Smooth muscle cell (in vitro differentiated cells): ENCODE measurements around the gene CDKN1C. TPM values are rescaled to one million over a fixed set of nuclear protein-coding genes. Genes with fewer than 3 reads are reported as not detected.

Experiments
- DNase-seq: peaks from one replicate; lab custom pipeline; 2025; ENCODE audit not compliant: unreplicated experiment; lab: John Stamatoyannopoulos, UW
- H2AFZ ChIP-seq: fragments of 200-600 bp; sonication (generic); 2 replicates; pipeline ENCODE4 v1.6.0; 2016; ENCODE audit warnings: antibody characterized with exemption, low read depth, mild to moderate bottlenecking
- H3F3A ChIP-seq: fragments of 200-600 bp; sonication (generic); 2 replicates; pipeline ENCODE4 v1.6.0; 2017; ENCODE audit warnings: antibody characterized with exemption, low read depth
- H3K27ac ChIP-seq: fragments of 200-600 bp; sonication (generic); 2 replicates; pipeline ENCODE4 v1.5.1; 2016; ENCODE audit warnings: low read depth, mild to moderate bottlenecking
- H3K27me3 ChIP-seq: fragments of 200-600 bp; sonication (generic); 2 replicates; pipeline ENCODE4 v1.6.1; 2016; ENCODE audit warnings: low read depth, mild to moderate bottlenecking
- H3K36me3 ChIP-seq: fragments of 200-600 bp; sonication (generic); 2 replicates; pipeline ENCODE4 v1.5.1; 2016; ENCODE audit warnings: low read depth
- H3K4me1 ChIP-seq: fragments of 200-600 bp; sonication (generic); 2 replicates; pipeline ENCODE4 v1.5.1; 2016; ENCODE audit warnings: low read depth
- H3K4me2 ChIP-seq: fragments of 200-600 bp; sonication (generic); 2 replicates; pipeline ENCODE4 v1.6.0; 2016; ENCODE audit warnings: mild to moderate bottlenecking
- H3K4me3 ChIP-seq: fragments of 200-600 bp; sonication (generic); 2 replicates; pipeline ENCODE4 v1.5.1; 2016; ENCODE audit warnings: mild to moderate bottlenecking
- H3K79me2 ChIP-seq: fragments of 200-600 bp; sonication (generic); 2 replicates; pipeline ENCODE4 v1.6.0; 2016; ENCODE audit warnings: low read depth, mild to moderate bottlenecking
- H3K9ac ChIP-seq: fragments of 200-600 bp; sonication (generic); 2 replicates; pipeline ENCODE4 v1.6.0; 2016; ENCODE audit warnings: low read depth
- H3K9me3 ChIP-seq: fragments of 200-600 bp; sonication (generic); replicated peaks from 2 replicates; pipeline ENCODE4 v1.5.1; 2016; ENCODE audit warnings: low read depth
- H4K20me1 ChIP-seq: fragments of 200-600 bp; sonication (generic); 2 replicates; pipeline ENCODE4 v1.6.0; 2016; ENCODE audit warnings: low read depth
- CTCF ChIP-seq: fragments of 200-600 bp; sonication (generic); IDR thresholded peaks from 2 replicates; pipeline ENCODE4 v1.5.1; 2017; ENCODE audit warnings: borderline replicate concordance, mild to moderate bottlenecking, antibody characterized with exemption; ENCODE audit not compliant: insufficient read depth, poor library complexity, severe bottlenecking
- WGBS: methylation state at CpG from one replicate; pipeline ENCODE4 v1.1.7; 2016; ENCODE audit warnings: low lambda C conversion rate; 5-methylcytosine and 5-hydroxymethylcytosine counted together
- polyA plus RNA-seq: library from polyadenylated mRNA; unstranded; fragments of >200 nt; fragmentation: Nextera tagmentation; extraction: Ambion mirVana; gene quantifications from 2 replicates; pipeline ENCODE4 v1.2.1, GENCODE V29; 2016
- total RNA-seq: library from RNA; depleted of rRNA; stranded (reverse); fragments of >200 nt; gene quantifications from 2 replicates; pipeline ENCODE4 v1.2.3, GENCODE V29; 2014

CDKN1C gene
- total and polyA plus RNA-seq, 2 experiments from 2014 or later: 171 to 392 TPM

GRCh38 chr11:2836315-2837095, 49.1 kb downstream of the CDKN1C start:
- 77% methylated on average over 23 of the region's 23 CpGs for WGBS
- Histone ChIP-seq H3K27ac (no peak overlapping the region), H3F3A (no peaks in the 10 kb centered on the region), H3K4me3 (no peak overlapping the region), H4K20me1 (no peaks in the 10 kb centered on the region), H3K9ac (no peak overlapping the region), H3K79me2 (no peaks in the 10 kb centered on the region), H3K36me3 (no peaks in the 10 kb centered on the region), H3K4me1 (peaks cover 18% of the 10 kb centered on the region), H2AFZ (no peak overlapping the region), H3K27me3 (no peaks in the 10 kb centered on the region), H3K4me2 (peak overlapping the region; percentile 71), H3K9me3 (no peaks in the 10 kb centered on the region)
- no peak for DNase-seq
- no peak for TF ChIP-seq CTCF

GRCh38 chr11:2835751-2836150, 49.8 kb downstream of the CDKN1C start:
- Histone ChIP-seq H3K27me3 (no peaks in the 10 kb centered on the region), H2AFZ (no peak overlapping the region), H3K4me2 (no peak overlapping the region), H3K27ac (peak overlapping the region; percentile 3), H3K9me3 (no peaks in the 10 kb centered on the region), H3K4me3 (no peak overlapping the region), H3K4me1 (peaks cover 18% of the 10 kb centered on the region), H4K20me1 (no peaks in the 10 kb centered on the region), H3K9ac (no peak overlapping the region), H3K36me3 (no peaks in the 10 kb centered on the region), H3K79me2 (no peaks in the 10 kb centered on the region), H3F3A (no peaks in the 10 kb centered on the region)
- no peak for DNase-seq
- 85% methylated on average over 17 of the region's 17 CpGs for WGBS
- TF ChIP-seq CTCF: no peak

- H4K20me1 ChIP-seq: no peaks in the 10 kb centered on the region
- peak overlapping the region; percentile 3 for H3K27ac ChIP-seq
- H3K4me1 ChIP-seq: peaks cover 18% of the 10 kb centered on the region
- no peak for TF ChIP-seq CTCF
- H3K27me3 ChIP-seq: no peaks in the 10 kb centered on the region
- no peak for DNase-seq
- no peaks in the 10 kb centered on the region for H3K36me3 ChIP-seq
- no peak overlapping the region for H2AFZ ChIP-seq
- no peaks in the 10 kb centered on the region for H3F3A ChIP-seq
- no peak overlapping the region for H3K9ac ChIP-seq
- no peak overlapping the region for H3K4me3 ChIP-seq
- WGBS: 64% methylated on average over 6 of the region's 6 CpGs
- H3K4me2 ChIP-seq: no peak overlapping the region
- H3K9me3 ChIP-seq: no peaks in the 10 kb centered on the region
- no peaks in the 10 kb centered on the region for H3K79me2 ChIP-seq
These were observed 50.3 kb downstream of the CDKN1C start for GRCh38 chr11:2835296-2835695.
